Endothelial cell of umbilical vein (primary cell): ENCODE measurements around the gene GTF2IRD1. TPM values are rescaled to one million over a fixed set of nuclear protein-coding genes. Genes with fewer than 3 reads are reported as not detected.

Experiments
- BruUV-seq: library from RNA; stranded (reverse); fragments of 400-500 nt; replicated peaks from 2 replicates; lab custom pipeline; 2021; lab: Mats Ljungman, UMichigan
- CTCF ChIA-PET: fragments of 300-600, 350-600 bp; sonication (Branson Sonifier 250); formaldehyde crosslinking; loops from one replicate; lab custom pipeline; 2021; ENCODE audit warnings: antibody characterized with exemption, inconsistent platforms; lab: Charles Lee
- POLR2A ChIA-PET: fragments of 300-600, 350-600 bp; sonication (Branson Sonifier 250); formaldehyde crosslinking; loops from one replicate; lab custom pipeline; 2021; ENCODE audit warnings: antibody characterized with exemption, inconsistent platforms; lab: Charles Lee
- DNase-seq: peaks from one replicate; pipeline ENCODE4 v3.0.0-alpha.2; 2011; ENCODE audit warnings: low read depth, low spot score
- FAIRE-seq: peaks from 2 replicates; lab custom pipeline; 2011; peaks lifted over from hg19 to GRCh38; lab: Jason Lieb, UNC
- H2AFZ ChIP-seq: 2 replicates; pipeline ENCODE4 v1.6.0; 2012; ENCODE audit warnings: low read depth, low read length, control low read depth, inconsistent platforms
- H3K27ac ChIP-seq: 2 replicates; pipeline ENCODE4 v1.5.1; 2011; ENCODE audit warnings: low read depth, mild to moderate bottlenecking, control low read depth, low read length, moderate library complexity; ENCODE audit not compliant: insufficient read depth
- H3K27me3 ChIP-seq, 2 experiments: 2 replicates each; pipeline versions ENCODE4 v1.6.0 to v1.6.1; 2011; ENCODE audit warnings: low read length in 2 of 2, mixed read lengths in 1 of 2; ENCODE audit not compliant: control insufficient read depth in 2 of 2, insufficient read depth in 2 of 2
- H3K36me3 ChIP-seq, 2 experiments: 2 replicates in 1 of 2; 3 replicates in 1 of 2; pipeline ENCODE4 v1.5.1; 2011; ENCODE audit warnings: low read length in 2 of 2, mild to moderate bottlenecking in 1 of 2, moderate library complexity in 1 of 2; ENCODE audit not compliant: control insufficient read depth in 2 of 2, insufficient read depth in 2 of 2; ENCODE audit errors: extremely low read depth in 1 of 2
- H3K4me1 ChIP-seq: 3 replicates; pipeline ENCODE4 v1.5.1; 2011; ENCODE audit warnings: mild to moderate bottlenecking, low read length; ENCODE audit not compliant: control insufficient read depth, insufficient read depth; ENCODE audit errors: extremely low read depth
- H3K4me2 ChIP-seq: 2 replicates; pipeline ENCODE4 v1.6.1; 2011; ENCODE audit warnings: low read length, control low read depth, mixed read lengths; ENCODE audit not compliant: insufficient read depth
- H3K4me3 ChIP-seq, 3 experiments: fragments of 200-600 bp in 1 of 3; sonication (generic), shearing (Covaris generic) in 1 of 3; replicated peaks in 1 of 3; 2 replicates each; pipeline ENCODE4 v1.5.1; 2011 to 2016; ENCODE audit warnings: control low read depth in 3 of 3, low read length in 3 of 3, mild to moderate bottlenecking in 2 of 3, inconsistent platforms in 1 of 3, low read depth in 1 of 3, moderate library complexity in 1 of 3; ENCODE audit not compliant: insufficient read depth in 1 of 3
- H3K79me2 ChIP-seq: 2 replicates; pipeline ENCODE4 v1.6.0; 2012; ENCODE audit warnings: low read length, inconsistent platforms; ENCODE audit not compliant: control insufficient read depth, insufficient read depth
- H3K9ac ChIP-seq: replicated peaks from 2 replicates; pipeline ENCODE3; 2011; ENCODE audit warnings: low read length, control low read depth; ENCODE audit not compliant: insufficient read depth; ENCODE audit errors: extremely low read depth
- H3K9me1 ChIP-seq: replicated peaks from 3 replicates; pipeline ENCODE4 v1.6.0; 2011; ENCODE audit warnings: mild to moderate bottlenecking, low read length; ENCODE audit not compliant: control insufficient read depth, insufficient read depth; ENCODE audit errors: extremely low read depth
- H3K9me3 ChIP-seq: replicated peaks from 2 replicates; pipeline ENCODE4 v1.5.1; 2012; ENCODE audit warnings: low read length, inconsistent platforms; ENCODE audit not compliant: control insufficient read depth, insufficient read depth
- H4K20me1 ChIP-seq: replicated peaks from 2 replicates; pipeline ENCODE3; 2011; ENCODE audit warnings: mild to moderate bottlenecking, low read length; ENCODE audit not compliant: control insufficient read depth, insufficient read depth; ENCODE audit errors: extremely low read depth
- CTCF ChIP-seq, 2 donors: IDR thresholded peaks; 1 replicate in 1 of 2; 2 replicates in 1 of 2; pipeline ENCODE4 v1.5.1; 2011; ENCODE audit warnings: low read length in 2 of 2, mild to moderate bottlenecking in 2 of 2, moderate library complexity in 2 of 2, control low read depth in 1 of 2, inconsistent platforms in 1 of 2, low read depth in 1 of 2; ENCODE audit not compliant: insufficient read depth in 1 of 2; ENCODE audit errors: extremely low read depth in 1 of 2
- EZH2 ChIP-seq: IDR thresholded peaks from 2 replicates; pipeline ENCODE4 v1.6.1; 2012; ENCODE audit warnings: borderline replicate concordance, low read depth, mild to moderate bottlenecking, moderate library complexity, low read length, inconsistent platforms; ENCODE audit not compliant: severe bottlenecking
- FOS ChIP-seq: IDR thresholded peaks from 2 replicates; pipeline ENCODE4 v1.6.1; 2011; ENCODE audit warnings: mild to moderate bottlenecking, low read length, moderate library complexity, borderline replicate concordance; ENCODE audit not compliant: insufficient read depth
- GATA2 ChIP-seq: IDR thresholded peaks from 2 replicates; pipeline ENCODE4 v1.7.0; 2011; ENCODE audit warnings: low read depth, mild to moderate bottlenecking, moderate library complexity, mixed read lengths, low read length; ENCODE audit not compliant: insufficient read length, insufficient read depth
- JUN ChIP-seq: IDR thresholded peaks from 2 replicates; pipeline ENCODE4 v1.6.1; 2011; ENCODE audit warnings: borderline replicate concordance, low read depth; ENCODE audit not compliant: insufficient read length, insufficient read depth
- MAX ChIP-seq: IDR thresholded peaks from 2 replicates; pipeline ENCODE4 v1.6.1; 2011; ENCODE audit not compliant: insufficient read depth, insufficient read length
- MYC ChIP-seq: IDR thresholded peaks from one replicate; pipeline ENCODE4 v1.6.1; 2011; ENCODE audit warnings: mild to moderate bottlenecking, low read depth, low read length
- POLR2A ChIP-seq: IDR thresholded peaks from 2 replicates; pipeline ENCODE4 v1.6.1; 2012; ENCODE audit warnings: low read depth, mild to moderate bottlenecking, control low read depth, low read length
- POLR2AphosphoS5 ChIP-seq: IDR thresholded peaks from 2 replicates; pipeline ENCODE4 v1.6.1; 2012; ENCODE audit warnings: low read depth, mild to moderate bottlenecking, control low read depth, low read length, moderate library complexity; ENCODE audit not compliant: insufficient read depth
- dilution Hi-C: fragments of 300-500 bp; cut with MboI; formaldehyde crosslinking; loops from one replicate; pipeline ENCODE4 v1.15.0; 2019; ENCODE audit warnings: low sequenced_read_pairs; ENCODE audit not compliant: extremely low pct_ligation_motif_present
- intact Hi-C: fragments of 100-400 bp; cut with micrococcal nuclease; formaldehyde crosslinking; loops from one replicate; pipeline ENCODE4 v1.10.0; 2022
- polyA plus RNA-seq, 4 experiments: library from polyadenylated mRNA; depleted of rRNA in 3 of 4; stranded (reverse) in 3 of 4; unstranded in 1 of 4; fragments of >200 nt; gene quantifications; 2 replicates each; pipeline versions ENCODE4 v1.2.1 to v1.2.3, GENCODE V29; 2011 to 2012; ENCODE audit warnings: missing spikeins in 1 of 4
- total RNA-seq: library from RNA; stranded (reverse); gene quantifications from 2 replicates; pipeline ENCODE4 v1.2.3, GENCODE V29; 2021

Gene GTF2IRD1
- total and polyA plus RNA-seq, 2 donors (not counting 3 experiments of a cell fraction or from before 2014, with no cell fraction given), result 14.2 to 24.2 TPM

DNA sequence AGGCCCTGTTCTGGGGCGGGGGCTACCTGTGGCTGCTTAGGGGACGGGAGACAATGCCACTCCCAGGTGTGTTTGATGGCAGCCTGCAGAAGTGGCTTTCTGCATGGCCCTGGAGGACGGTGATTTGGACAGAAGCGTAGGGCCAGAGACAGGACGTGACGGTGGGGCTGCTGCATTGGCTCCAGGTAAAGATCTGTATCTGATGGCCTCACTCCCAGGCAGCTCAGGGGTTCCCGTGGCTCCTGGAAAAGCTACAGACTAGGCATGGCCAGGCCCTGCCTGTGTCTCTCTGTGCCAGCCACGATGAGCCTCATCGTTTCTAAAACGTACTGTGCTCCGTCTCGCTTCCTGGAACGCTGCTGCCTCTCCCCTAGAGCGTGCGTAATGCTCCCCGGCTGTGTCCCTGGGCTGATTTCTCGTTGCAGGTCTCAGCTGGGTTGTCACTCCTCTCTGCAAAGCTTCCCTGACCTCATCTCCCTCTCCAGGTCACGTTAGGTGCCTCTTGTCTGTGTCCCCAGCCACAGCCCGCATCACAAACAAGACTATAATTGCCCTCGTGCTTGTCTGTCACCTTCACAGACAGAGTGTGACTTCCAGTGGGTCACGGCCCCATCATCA, 12.6 kb downstream of the GTF2IRD1 start:
- Histone ChIP-seq H3K4me2 (no peak overlapping the region), H3K79me2 (peaks cover 11% of the 10 kb centered on the region), H4K20me1 (no peaks in the 10 kb centered on the region), H3K36me3 (no peaks in the 10 kb centered on the region), H3K27me3 (no peaks in the 10 kb centered on the region), H3K9me1 (no peaks in the 10 kb centered on the region), H2AFZ (no peak overlapping the region), H3K9me3 (no peaks in the 10 kb centered on the region), H3K4me1 (no peaks in the 10 kb centered on the region), H3K4me3 (no peak overlapping the region), H3K9ac (no peak overlapping the region), H3K27ac (no peak overlapping the region)
- FAIRE-seq, result no peak
- TF ChIP-seq JUN, result no peak
- no peak for TF ChIP-seq MYC
- TF ChIP-seq GATA2, result no peak
- POLR2A ChIA-PET, result no interaction called here
- intact Hi-C loops (no loop called here), dilution Hi-C loops (no loop called here)
- DNase-seq, result no peak
- CTCF ChIA-PET, result interaction anchor here (1.1 kb wide), 1 partner anchor 16 kb away, joined by 5 read pairs; no protein-coding TSS in a partner anchor
- BruUV-seq, result no TSS peak

DNA sequence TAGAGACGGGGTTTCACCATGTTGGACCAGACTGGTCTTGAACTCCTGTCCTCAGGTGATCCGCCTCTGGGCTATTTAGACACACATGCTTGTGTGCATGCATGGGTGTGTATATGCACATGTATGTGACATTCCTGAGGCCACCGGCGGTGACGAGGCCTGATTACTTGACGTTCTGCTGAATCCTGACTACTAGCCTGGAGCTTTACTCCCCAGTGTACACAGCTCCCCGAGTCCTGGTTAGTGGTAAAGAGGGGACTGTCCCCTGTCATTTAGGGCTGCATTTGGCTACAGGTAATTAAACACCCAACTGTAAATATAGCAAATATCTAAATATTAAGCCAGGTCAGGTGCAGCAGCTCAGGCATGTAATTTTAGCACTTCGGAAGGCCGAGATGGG, 14.2 kb downstream of the GTF2IRD1 start:
- H4K20me1 ChIP-seq, result no peaks in the 10 kb centered on the region
- no peak for TF ChIP-seq MYC
- TF ChIP-seq EZH2, result no peak
- TF ChIP-seq CTCF (IDR thresholded peaks at IDR 0.05; ENCODE audit: extremely low read depth in 1 of 2, insufficient read depth in 1 of 2, low read depth in 1 of 2, low read length in 2 of 2), result no peak
- no peak for TF ChIP-seq FOS
- TF ChIP-seq MAX, result no peak
- TF ChIP-seq JUN, result no peak
- no peak for TF ChIP-seq POLR2AphosphoS5
- TF ChIP-seq POLR2A, result no peak
- TF ChIP-seq GATA2, result no peak
- BruUV-seq, result no TSS peak
- no peaks in the 10 kb centered on the region for H3K9me3 ChIP-seq
- no peaks in the 10 kb centered on the region for H3K9me1 ChIP-seq
- FAIRE-seq (no peak), DNase-seq (no peak)
- dilution Hi-C loops (no loop called here), intact Hi-C loops (no loop called here)
- ChIA-PET CTCF (interaction anchor here (1.2 to 1.3 kb wide), 2 partner anchors 10 to 12 kb away, joined by 3 to 4 read pairs; no protein-coding TSS in a partner anchor), POLR2A (no interaction called here)
- no peak overlapping the region for H3K4me2 ChIP-seq
- H2AFZ ChIP-seq, result no peak overlapping the region
- H3K4me1 ChIP-seq, result no peaks in the 10 kb centered on the region
- no peaks in the 10 kb centered on the region for H3K36me3 ChIP-seq
- no peak overlapping the region for H3K27ac ChIP-seq
- no peak overlapping the region for H3K9ac ChIP-seq
- H3K79me2 ChIP-seq, result peaks cover 8% of the 10 kb centered on the region
- no peak overlapping the region for H3K4me3 ChIP-seq
- no peaks in the 10 kb centered on the region for H3K27me3 ChIP-seq
